ENCODE results near the gene PHF24. TPM values are rescaled to one million over a fixed set of nuclear protein-coding genes. Genes with fewer than 3 reads are reported as not detected.
"Not testable (repeated sequence)": the region's sequence is repeated elsewhere in the genome, so short reads cannot be mapped to it uniquely, and the experiment has no call there.

The PHF24 gene
- polyA plus RNA-seq, 4 donors, result 0.13 to 0.25 (median 0.23) TPM

GRCh38 chr9:34996181-34996904, 38.3 kb downstream of the PHF24 start:
- no peak for DNase-seq (ENCODE audit: low read depth in 4 of 4, low spot score in 3 of 4)

DNA sequence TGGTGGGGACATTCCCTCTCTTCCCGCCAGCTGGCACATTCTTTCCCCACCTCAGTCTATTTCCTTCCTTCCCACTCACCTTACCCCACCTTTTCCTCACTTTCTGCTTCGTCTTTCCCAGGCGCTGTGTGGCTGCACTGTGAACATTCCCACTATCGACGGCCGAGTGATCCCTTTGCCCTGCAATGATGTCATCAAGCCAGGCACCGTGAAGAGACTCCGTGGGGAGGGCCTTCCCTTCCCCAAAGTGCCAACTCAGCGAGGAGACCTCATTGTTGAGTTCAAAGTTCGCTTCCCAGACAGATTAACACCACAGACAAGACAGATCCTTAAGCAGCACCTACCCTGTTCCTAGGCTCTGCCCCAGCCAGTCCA, 38.8 kb downstream of the PHF24 start:
- no peak for DNase-seq (ENCODE audit: low read depth in 4 of 4, low spot score in 3 of 4)

GRCh38 chr9:34997379-34997781, 39.3 kb downstream of the PHF24 start:
- no peak for DNase-seq (ENCODE audit: low read depth in 4 of 4, low spot score in 3 of 4)

DNA sequence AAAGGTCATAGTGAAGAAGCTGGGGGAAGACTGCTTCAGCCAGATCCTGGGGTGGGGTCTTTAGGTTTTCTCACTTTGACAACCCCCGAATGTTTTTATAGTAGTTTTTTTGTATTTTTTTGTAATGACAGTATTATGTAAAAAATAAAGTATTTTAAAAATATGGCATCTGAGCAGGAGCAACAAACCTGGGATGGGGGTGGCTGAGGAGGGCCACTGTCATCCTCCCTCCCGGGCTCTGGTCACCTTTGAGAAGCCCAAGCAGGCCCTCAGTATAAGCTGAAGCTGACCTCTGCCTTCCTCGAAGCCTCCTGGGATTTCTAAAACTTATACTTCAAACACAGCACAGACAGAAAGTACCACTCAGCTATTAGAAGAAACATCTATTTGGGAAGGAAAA, 40.2 kb downstream of the PHF24 start:
- no peak for DNase-seq (ENCODE audit: low read depth in 4 of 4, low spot score in 3 of 4)

GRCh38 chr9:34999576-34999975, 41.5 kb downstream of the PHF24 start:
- no peak for DNase-seq (ENCODE audit: low read depth in 4 of 4, low spot score in 3 of 4)

- DNase-seq (ENCODE audit: low read depth in 4 of 4, low spot score in 3 of 4), result no peak
Measured at GRCh38 chr9:35000535-35001284, 42.6 kb downstream of the PHF24 start.

DNA sequence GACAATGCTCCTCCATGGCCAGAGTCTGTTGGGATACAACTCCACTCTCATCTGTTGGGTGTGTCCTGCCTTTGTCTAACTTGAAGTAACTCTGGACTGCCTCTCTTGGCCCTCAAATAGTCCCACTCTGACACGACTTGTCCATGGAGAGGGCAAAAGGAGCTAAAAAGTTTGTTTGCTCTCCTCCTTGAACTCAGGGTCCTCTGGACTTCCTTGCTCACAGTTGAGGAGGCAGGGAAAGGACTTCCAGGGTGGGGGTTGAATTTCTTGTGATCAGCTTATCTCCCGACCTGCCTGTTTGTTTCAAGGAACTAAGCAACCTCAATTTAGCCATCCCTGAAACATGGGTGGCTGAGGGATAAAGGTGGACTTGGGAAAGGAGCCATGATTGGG, 43.2 kb downstream of the PHF24 start:
- DNase-seq (ENCODE audit: low read depth in 4 of 4, low spot score in 3 of 4), result no peak

- DNase-seq (ENCODE audit: low read depth in 4 of 4, low spot score in 3 of 4), result no peak
Measured at GRCh38 chr9:35001803-35002502, 43.9 kb downstream of the PHF24 start.

DNA sequence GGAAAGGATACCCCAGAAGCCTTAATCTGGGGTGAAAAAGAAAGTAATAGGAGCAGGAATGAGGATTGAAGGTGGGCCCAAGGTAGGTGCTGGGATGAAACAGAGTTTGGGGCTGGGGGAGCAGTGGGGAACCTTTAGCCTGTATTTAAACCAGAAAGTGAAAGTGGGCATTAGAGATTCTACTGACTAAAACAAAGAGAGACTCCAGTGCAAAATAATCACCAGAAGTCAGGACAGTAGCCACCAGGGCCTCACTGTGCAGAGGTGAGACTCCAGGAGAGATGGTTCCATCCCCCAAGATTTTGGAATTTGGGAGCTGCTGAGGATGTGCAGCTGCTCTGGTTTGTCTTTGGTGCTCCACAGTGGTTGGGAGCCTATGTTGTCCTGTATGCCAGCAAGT, 44.5 kb downstream of the PHF24 start:
- DNase-seq (ENCODE audit: low read depth in 4 of 4, low spot score in 3 of 4), result no peak

DNA sequence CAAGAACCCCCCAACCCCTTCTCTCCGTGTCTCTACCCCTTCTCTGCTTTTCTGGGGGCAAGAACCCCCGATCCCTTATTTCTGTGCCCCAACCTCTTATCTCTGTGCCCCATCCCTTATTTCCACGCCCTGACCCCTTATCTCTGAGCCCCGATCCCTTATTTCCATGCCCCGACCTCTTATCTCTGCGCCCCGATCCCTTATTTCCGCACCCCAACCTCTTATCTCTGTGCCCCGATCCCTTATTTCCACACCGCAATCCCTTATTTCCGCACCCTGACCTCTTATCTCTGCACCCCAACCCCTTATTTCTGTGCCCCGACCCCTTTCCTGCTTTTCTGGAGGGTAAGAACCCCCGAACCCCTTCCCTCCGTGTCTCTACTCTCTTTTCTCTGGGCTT, 46.2 kb downstream of the PHF24 start:
- not testable (repeated sequence) for DNase-seq (ENCODE audit: low read depth in 4 of 4, low spot score in 3 of 4)

DNA sequence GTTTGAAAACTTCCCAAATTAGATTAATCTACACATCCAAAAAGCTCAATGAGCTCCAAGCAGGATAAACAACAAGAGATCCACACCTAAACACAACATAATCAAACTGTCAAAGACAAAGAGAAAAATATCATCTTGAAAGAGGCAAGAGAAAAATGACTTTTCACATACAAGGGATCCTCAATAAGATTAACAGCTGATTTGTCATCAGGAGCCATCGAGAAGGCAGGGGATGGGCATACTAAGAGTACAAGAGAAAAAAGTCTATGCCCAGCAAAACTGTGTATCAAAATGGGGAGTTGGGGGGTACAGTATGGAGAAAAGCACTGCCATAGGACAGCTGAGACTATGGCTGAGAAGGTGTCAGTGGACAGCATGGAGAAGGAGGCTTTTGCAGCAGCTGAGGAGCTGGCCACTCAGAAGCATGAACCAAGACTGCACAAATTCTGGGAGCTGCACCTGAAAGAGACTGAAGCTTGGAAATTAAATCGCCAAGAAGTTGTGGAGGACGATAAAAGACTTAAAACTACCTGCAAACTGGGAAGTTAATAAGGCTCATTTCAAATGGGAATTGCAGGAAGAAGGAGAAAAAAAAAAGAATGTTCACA, 52.4 kb downstream of the PHF24 start:
- no peak for DNase-seq (ENCODE audit: low read depth in 4 of 4, low spot score in 3 of 4)

DNA sequence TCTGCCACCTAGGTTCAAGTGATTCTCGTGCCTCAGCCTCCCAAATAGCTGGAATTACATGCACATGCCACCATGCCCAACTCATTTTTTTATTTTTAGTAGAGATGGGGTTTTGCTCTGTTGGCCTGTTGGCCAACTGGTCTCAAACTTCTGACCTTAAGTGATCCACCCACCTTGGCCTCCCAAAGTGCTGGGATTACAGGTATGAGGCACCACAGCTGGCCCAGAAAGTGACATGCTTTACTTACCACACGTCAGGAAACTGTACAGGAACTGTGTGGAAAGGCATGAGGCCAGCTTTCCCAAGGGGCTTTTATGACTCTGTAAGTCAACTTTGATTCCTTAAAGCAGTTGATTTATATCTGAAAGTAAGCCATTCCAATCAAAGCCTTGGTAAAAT, 56.4 kb downstream of the PHF24 start:
- DNase-seq (ENCODE audit: low read depth in 4 of 4, low spot score in 3 of 4), result no peak

DNA sequence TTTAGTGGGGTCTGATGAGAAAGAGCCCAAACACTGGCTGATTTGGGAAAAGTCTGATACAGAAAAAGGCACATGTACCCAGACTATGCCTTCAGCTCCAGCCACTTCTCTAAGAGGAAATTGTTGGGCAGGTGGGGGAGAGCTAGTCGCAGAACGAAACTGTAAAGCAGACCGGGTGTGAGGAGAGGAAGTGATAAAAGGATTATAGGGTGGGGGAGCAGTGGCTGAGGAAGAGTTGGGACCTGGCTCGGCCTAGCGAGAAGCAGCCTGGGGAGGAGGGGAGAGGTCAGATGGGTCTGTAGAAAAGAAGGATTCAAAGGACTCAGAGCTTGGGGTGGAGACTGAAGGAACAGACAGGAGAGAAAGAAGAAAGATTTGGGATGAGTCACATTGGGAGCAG, 65.4 kb downstream of the PHF24 start:
- not testable (repeated sequence) for DNase-seq (ENCODE audit: low read depth in 4 of 4, low spot score in 3 of 4)

DNA sequence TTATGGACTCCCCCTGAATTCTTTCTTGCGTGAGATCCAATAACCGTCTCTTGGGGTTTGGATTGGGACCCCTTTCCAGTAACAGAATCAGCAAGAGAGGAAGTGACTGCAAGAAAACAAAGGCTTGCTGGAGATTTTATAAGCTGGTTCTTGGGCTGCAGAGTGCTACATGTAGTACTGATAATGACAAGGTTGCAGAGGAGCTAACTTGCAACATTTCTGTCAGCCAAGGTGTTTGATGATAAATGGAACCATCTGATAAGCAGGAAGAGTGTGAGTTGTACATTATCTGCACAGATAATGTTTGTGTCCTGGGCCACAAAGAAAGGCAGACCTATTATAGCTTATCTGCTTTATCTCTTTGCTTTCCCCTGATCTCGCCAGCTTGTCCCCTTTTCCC, 68.6 kb downstream of the PHF24 start:
- no peak for DNase-seq (ENCODE audit: low read depth in 4 of 4, low spot score in 3 of 4)

DNA sequence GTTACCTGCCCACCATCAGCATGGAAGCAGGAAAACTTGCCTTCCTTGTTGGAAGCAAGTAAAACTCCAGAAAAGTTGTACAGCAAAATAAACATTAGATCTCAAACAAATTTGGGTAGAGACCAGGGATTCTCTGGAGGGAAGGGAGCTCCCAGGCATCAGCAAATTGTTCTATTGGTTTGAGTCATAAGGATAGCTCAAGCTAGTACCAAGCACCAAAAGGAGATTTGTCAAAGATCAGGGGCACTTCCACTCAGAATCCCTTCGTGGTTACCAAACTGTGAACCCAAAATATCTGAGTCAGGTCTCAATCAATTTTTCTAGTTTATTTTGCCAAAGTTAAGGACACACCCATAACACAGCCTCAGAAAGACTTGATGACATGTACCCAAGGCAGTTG, 69.3 kb downstream of the PHF24 start:
- no peak for DNase-seq (ENCODE audit: low read depth in 4 of 4, low spot score in 3 of 4)

- no peak for DNase-seq (ENCODE audit: low read depth in 4 of 4, low spot score in 3 of 4)
Measured at GRCh38 chr9:35027860-35028259, 69.8 kb downstream of the PHF24 start.

- no peak for DNase-seq (ENCODE audit: low read depth in 4 of 4, low spot score in 3 of 4)
Measured at GRCh38 chr9:35028341-35028740, 70.3 kb downstream of the PHF24 start.

DNA sequence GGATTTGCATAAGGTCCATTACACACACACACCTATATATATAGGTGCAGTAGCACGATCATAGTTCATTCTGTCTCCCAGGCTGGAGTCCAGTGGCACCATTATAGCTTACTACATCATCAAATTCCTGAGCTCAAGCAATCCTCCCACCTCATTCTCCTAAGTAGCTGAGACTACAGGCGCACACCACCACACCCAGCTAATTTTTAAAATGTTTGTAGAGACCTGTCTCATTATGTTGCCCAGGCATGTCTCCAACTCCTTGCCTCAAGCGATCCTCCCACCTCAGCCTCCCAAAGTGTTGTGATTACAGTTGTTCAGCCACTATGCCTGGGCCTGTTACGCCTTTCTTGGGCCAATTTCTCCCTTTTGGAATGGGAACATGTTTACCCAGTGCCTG, 71.2 kb downstream of the PHF24 start:
- DNase-seq (ENCODE audit: low read depth in 4 of 4, low spot score in 3 of 4), result no peak

DNA sequence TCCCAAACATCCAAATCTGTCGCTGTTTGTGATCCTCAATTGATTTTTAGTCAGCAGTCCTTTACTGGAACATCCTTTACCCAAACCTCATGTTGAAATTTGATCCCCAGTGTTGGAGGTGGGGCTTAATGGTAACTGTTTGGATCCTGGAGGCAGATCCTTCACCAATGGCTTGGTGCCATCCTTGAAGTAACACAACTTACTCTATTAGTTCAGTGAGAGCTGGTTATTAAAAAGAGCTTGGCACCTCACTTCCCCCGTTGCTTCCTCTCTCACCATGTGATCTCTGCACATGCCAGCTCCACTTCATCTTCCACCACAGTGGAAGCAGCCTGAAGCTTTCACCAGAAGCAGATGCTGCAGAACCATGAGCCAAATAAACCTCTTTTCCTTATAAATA, 71.8 kb downstream of the PHF24 start:
- no peak for DNase-seq (ENCODE audit: low read depth in 4 of 4, low spot score in 3 of 4)

Measured in right renal pelvis (tissue), 4 donors.